MM.1S (cell line): Measurements from ENCODE around the gene SOD1.

Experiments used
- EZH2 ChIP-seq: fragments of 300-600 bp; sonication (generic); optimal IDR thresholded peaks from 2 replicates; pipeline ENCODE3; 2017; ENCODE audit warnings: low read depth, mild to moderate bottlenecking, antibody characterized with exemption, low read length, mixed read lengths
- EZH2phosphoT487 ChIP-seq: fragments of 300-600 bp; sonication (generic); IDR thresholded peaks from 2 replicates; pipeline ENCODE4 v1.6.1; 2018; ENCODE audit warnings: antibody characterized with exemption, low read length
- TF ChIP-seq, protein P1 (sequence below): fragments of 300-600 bp; sonication (generic); IDR thresholded peaks from 2 replicates; pipeline ENCODE4 v1.5.1; 2016; ENCODE audit warnings: antibody characterized with exemption, low read length, mixed read lengths

DNA sequence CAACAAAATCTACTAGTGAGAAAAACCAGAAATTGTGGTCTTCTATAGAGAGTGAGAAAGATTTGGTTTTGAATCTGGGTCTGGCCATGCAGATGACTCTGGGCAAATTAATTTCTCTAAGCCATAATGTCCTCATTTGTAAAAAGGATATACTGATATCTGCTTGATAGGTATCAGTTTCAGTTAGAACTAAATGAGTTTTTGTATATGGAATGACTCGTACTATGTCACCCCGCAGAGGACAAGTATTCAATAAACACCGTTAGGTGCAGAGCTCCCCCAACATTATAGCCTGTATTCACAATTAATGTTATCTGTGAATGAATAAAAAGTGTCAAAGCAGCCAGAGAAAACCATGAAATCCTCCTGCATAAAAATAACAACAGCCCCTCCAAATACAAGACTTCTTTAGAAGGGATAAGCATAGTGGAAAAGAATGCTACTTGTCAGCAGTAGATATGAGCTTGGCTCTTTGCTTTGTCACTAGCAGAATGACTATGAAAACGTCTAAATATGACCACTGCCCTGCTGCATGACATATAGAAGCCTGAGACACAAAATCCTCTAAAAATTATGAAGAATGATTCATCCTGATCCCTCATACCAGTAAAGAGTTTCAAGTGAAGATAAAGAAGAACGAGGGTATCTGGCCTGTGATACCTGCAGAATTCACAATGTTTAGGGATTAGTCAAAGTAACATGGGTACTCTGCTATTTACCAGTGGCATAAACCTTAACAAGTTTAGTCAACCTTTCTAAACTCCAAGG is 54.7 kb downstream of the SOD1 start:
- TF ChIP-seq EZH2, result no peak
- TF ChIP-seq, protein P1, sequence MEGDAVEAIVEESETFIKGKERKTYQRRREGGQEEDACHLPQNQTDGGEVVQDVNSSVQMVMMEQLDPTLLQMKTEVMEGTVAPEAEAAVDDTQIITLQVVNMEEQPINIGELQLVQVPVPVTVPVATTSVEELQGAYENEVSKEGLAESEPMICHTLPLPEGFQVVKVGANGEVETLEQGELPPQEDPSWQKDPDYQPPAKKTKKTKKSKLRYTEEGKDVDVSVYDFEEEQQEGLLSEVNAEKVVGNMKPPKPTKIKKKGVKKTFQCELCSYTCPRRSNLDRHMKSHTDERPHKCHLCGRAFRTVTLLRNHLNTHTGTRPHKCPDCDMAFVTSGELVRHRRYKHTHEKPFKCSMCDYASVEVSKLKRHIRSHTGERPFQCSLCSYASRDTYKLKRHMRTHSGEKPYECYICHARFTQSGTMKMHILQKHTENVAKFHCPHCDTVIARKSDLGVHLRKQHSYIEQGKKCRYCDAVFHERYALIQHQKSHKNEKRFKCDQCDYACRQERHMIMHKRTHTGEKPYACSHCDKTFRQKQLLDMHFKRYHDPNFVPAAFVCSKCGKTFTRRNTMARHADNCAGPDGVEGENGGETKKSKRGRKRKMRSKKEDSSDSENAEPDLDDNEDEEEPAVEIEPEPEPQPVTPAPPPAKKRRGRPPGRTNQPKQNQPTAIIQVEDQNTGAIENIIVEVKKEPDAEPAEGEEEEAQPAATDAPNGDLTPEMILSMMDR, result no peak
- TF ChIP-seq EZH2phosphoT487, result no peak
